H7 (cell line): ENCODE measurements around the gene MYO7A. TPM values are rescaled to one million over a fixed set of nuclear protein-coding genes. Genes with fewer than 3 reads are reported as not detected.

Experiments
- DNase-seq: peaks from one replicate; pipeline ENCODE4 v3.0.0; 2012
- H3K27me3 ChIP-seq: 2 replicates; pipeline ENCODE4 v1.6.0; 2011; ENCODE audit warnings: mild to moderate bottlenecking, low read length; ENCODE audit not compliant: control insufficient read depth, insufficient read depth
- H3K36me3 ChIP-seq: replicated peaks from 2 replicates; pipeline ENCODE4 v1.5.1; 2011; ENCODE audit warnings: low read length; ENCODE audit not compliant: control insufficient read depth, insufficient read depth
- H3K4me3 ChIP-seq: 2 replicates; pipeline ENCODE4 v1.5.1; 2011; ENCODE audit warnings: low read depth, mild to moderate bottlenecking, control low read depth, low read length, moderate library complexity; ENCODE audit not compliant: insufficient read depth
- total RNA-seq: library from RNA; depleted of rRNA; stranded (reverse); fragments of >200 nt; shearing (Covaris generic); gene quantifications from 2 replicates; pipeline ENCODE4 v1.2.3, GENCODE V29; 2014

MYO7A gene
- total RNA-seq, 1 experiment from 2014 or later = 2.2 TPM

GRCh38 chr11:77124041-77124440, 4.0 kb upstream of the MYO7A start:
- no peak for DNase-seq
- Histone ChIP-seq H3K27me3 (no peaks in the 10 kb centered on the region), H3K36me3 (peaks cover 1% of the 10 kb centered on the region), H3K4me3 (no peak overlapping the region)

GRCh38 chr11:77124488-77124887, 3.6 kb upstream of the MYO7A start:
- no peak overlapping the region for H3K4me3 ChIP-seq
- H3K36me3 ChIP-seq = peaks cover 1% of the 10 kb centered on the region
- no peak for DNase-seq
- H3K27me3 ChIP-seq = no peaks in the 10 kb centered on the region

- Histone ChIP-seq H3K4me3 (no peak overlapping the region), H3K36me3 (peaks cover 1% of the 10 kb centered on the region), H3K27me3 (no peaks in the 10 kb centered on the region)
- DNase-seq = no peak
Observed at GRCh38 chr11:77125191-77125590, 2.9 kb upstream of the MYO7A start.

GRCh38 chr11:77125695-77126094, 2.4 kb upstream of the MYO7A start:
- no peaks in the 10 kb centered on the region for H3K27me3 ChIP-seq
- peaks cover 1% of the 10 kb centered on the region for H3K36me3 ChIP-seq
- no peak for DNase-seq
- no peak overlapping the region for H3K4me3 ChIP-seq

- H3K4me3 ChIP-seq = no peak overlapping the region
- peak; percentile 59 for DNase-seq
Observed at GRCh38 chr11:77126156-77126775, 1.8 kb upstream of the MYO7A start.

GRCh38 chr11:77126861-77127234, 1.2 kb upstream of the MYO7A start:
- no peaks in the 10 kb centered on the region for H3K27me3 ChIP-seq
- H3K36me3 ChIP-seq = peaks cover 1% of the 10 kb centered on the region
- H3K4me3 ChIP-seq = peak overlapping the region; percentile 38
- DNase-seq = peak; percentile 86

More at GRCh38 chr11:77126156-77126775, 1.8 kb upstream of the MYO7A start:
- Histone ChIP-seq H3K36me3 (peaks cover 1% of the 10 kb centered on the region), H3K27me3 (no peaks in the 10 kb centered on the region)

- Histone ChIP-seq H3K27me3 (no peaks in the 10 kb centered on the region), H3K36me3 (peaks cover 1% of the 10 kb centered on the region), H3K4me3 (peak overlapping the region; percentile 38)
- DNase-seq = peak; percentile 96
Observed at GRCh38 chr11:77127235-77127911, 673 bp upstream of the MYO7A start.

- Histone ChIP-seq H3K4me3 (no peak overlapping the region), H3K36me3 (no peaks in the 10 kb centered on the region), H3K27me3 (no peaks in the 10 kb centered on the region)
- no peak for DNase-seq
Observed at GRCh38 chr11:77129069-77129841, 1.2 kb downstream of the MYO7A start.

- no peak overlapping the region for H3K4me3 ChIP-seq
- no peaks in the 10 kb centered on the region for H3K27me3 ChIP-seq
- no peaks in the 10 kb centered on the region for H3K36me3 ChIP-seq
- DNase-seq = no peak
Observed at GRCh38 chr11:77129842-77130756, 2.1 kb downstream of the MYO7A start.

- H3K27me3 ChIP-seq = no peaks in the 10 kb centered on the region
- H3K4me3 ChIP-seq = no peak overlapping the region
- DNase-seq = no peak
- no peaks in the 10 kb centered on the region for H3K36me3 ChIP-seq
Observed at GRCh38 chr11:77130763-77131513, 2.9 kb downstream of the MYO7A start.

GRCh38 chr11:77131560-77131959, 3.5 kb downstream of the MYO7A start:
- no peaks in the 10 kb centered on the region for H3K36me3 ChIP-seq
- no peaks in the 10 kb centered on the region for H3K27me3 ChIP-seq
- no peak overlapping the region for H3K4me3 ChIP-seq
- no peak for DNase-seq

GRCh38 chr11:77135069-77135468, 7.0 kb downstream of the MYO7A start:
- Histone ChIP-seq H3K27me3 (no peaks in the 10 kb centered on the region), H3K36me3 (no peaks in the 10 kb centered on the region), H3K4me3 (no peak overlapping the region)
- no peak for DNase-seq

GRCh38 chr11:77136074-77136473, 8.0 kb downstream of the MYO7A start:
- no peaks in the 10 kb centered on the region for H3K36me3 ChIP-seq
- H3K4me3 ChIP-seq = no peak overlapping the region
- H3K27me3 ChIP-seq = no peaks in the 10 kb centered on the region
- no peak for DNase-seq
